Measurements from ENCODE around the gene PRMT2.
"Not testable (repeated sequence)": the region's sequence is repeated elsewhere in the genome, so short reads cannot be mapped to it uniquely, and the experiment has no call there.

The PRMT2 gene

GRCh38 chr21:46627726-46628125, 7.7 kb upstream of the PRMT2 start:
- Mint-ChIP-seq H3K4me1 (peaks cover 20% of the 10 kb centered on the region), H3K9me3 (peaks cover 3% of the 10 kb centered on the region), H3K4me3 (no peak overlapping the region), H3K27ac (no peak overlapping the region), H3K36me3 (no peaks in the 10 kb centered on the region)
- no peak for DNase-seq (ENCODE audit: low spot score in 2 of 2)
- no peak for ATAC-seq

GRCh38 chr21:46628868-46629267, 6.6 kb upstream of the PRMT2 start:
- ATAC-seq (no peak), DNase-seq (ENCODE audit: low spot score in 2 of 2) (no peak)
- H3K4me3 Mint-ChIP-seq: no peak overlapping the region
- H3K4me1 Mint-ChIP-seq: peaks cover 20% of the 10 kb centered on the region
- no peak overlapping the region for H3K27ac Mint-ChIP-seq
- H3K9me3 Mint-ChIP-seq: peaks cover 3% of the 10 kb centered on the region
- H3K36me3 Mint-ChIP-seq: no peaks in the 10 kb centered on the region

- H3K4me3 Mint-ChIP-seq: not testable (repeated sequence)
These were observed 4.6 kb upstream of the PRMT2 start for GRCh38 chr21:46630915-46631314.

GRCh38 chr21:46633566-46633965, 1.9 kb upstream of the PRMT2 start:
- no peaks in the 10 kb centered on the region for H3K9me3 Mint-ChIP-seq
- peaks cover 26% of the 10 kb centered on the region for H3K36me3 Mint-ChIP-seq
- DNase-seq (ENCODE audit: low spot score in 2 of 2): no peak
- H3K27ac Mint-ChIP-seq: no peak overlapping the region
- peaks cover 37% of the 10 kb centered on the region for H3K4me1 Mint-ChIP-seq
- ATAC-seq: no peak
- H3K4me3 Mint-ChIP-seq: peak overlapping the region; percentile 98

More at GRCh38 chr21:46630915-46631314, 4.6 kb upstream of the PRMT2 start:
- H3K4me1 Mint-ChIP-seq: peaks cover 29% of the 10 kb centered on the region
- DNase-seq (ENCODE audit: low spot score in 2 of 2); H3K9me3 Mint-ChIP-seq; H3K27ac Mint-ChIP-seq; ATAC-seq: not testable (repeated sequence)
- H3K36me3 Mint-ChIP-seq: peaks cover 12% of the 10 kb centered on the region

- Mint-ChIP-seq H3K4me1 (peaks cover 40% of the 10 kb centered on the region), H3K4me3 (peak overlapping the region; percentile 98), H3K36me3 (peaks cover 35% of the 10 kb centered on the region), H3K9me3 (no peaks in the 10 kb centered on the region), H3K27ac (peak overlapping the region; percentile 97)
- DNase-seq (ENCODE audit: low spot score in 2 of 2) (no peak), ATAC-seq (no peak)
These were observed 1.0 kb upstream of the PRMT2 start for GRCh38 chr21:46634427-46634826.

- Mint-ChIP-seq H3K4me3 (peak overlapping the region; percentile 98), H3K4me1 (peaks cover 46% of the 10 kb centered on the region), H3K27ac (peak overlapping the region; percentile 97), H3K9me3 (no peaks in the 10 kb centered on the region), H3K36me3 (peaks cover 40% of the 10 kb centered on the region)
- DNase-seq (ENCODE audit: low spot score in 2 of 2) (peak in 1 of 2 donors; percentile 24), ATAC-seq (peak; percentile 14)
These were observed 529 bp upstream of the PRMT2 start for GRCh38 chr21:46634966-46635323.

- H3K4me3 Mint-ChIP-seq: peak overlapping the region; percentile 98
- no peaks in the 10 kb centered on the region for H3K9me3 Mint-ChIP-seq
- H3K36me3 Mint-ChIP-seq: peaks cover 52% of the 10 kb centered on the region
- H3K4me1 Mint-ChIP-seq: peaks cover 56% of the 10 kb centered on the region
- no peak for ATAC-seq
- peak overlapping the region; percentile 97 for H3K27ac Mint-ChIP-seq
- DNase-seq (ENCODE audit: low spot score in 2 of 2): no peak
These were observed 673 bp downstream of the PRMT2 start for GRCh38 chr21:46636181-46636512.

GRCh38 chr21:46636550-46637285, 1.2 kb downstream of the PRMT2 start:
- H3K4me1 Mint-ChIP-seq: peaks cover 62% of the 10 kb centered on the region
- peak overlapping the region; percentile 98 for H3K4me3 Mint-ChIP-seq
- H3K27ac Mint-ChIP-seq: peak overlapping the region; percentile 97
- ATAC-seq: no peak
- peaks cover 58% of the 10 kb centered on the region for H3K36me3 Mint-ChIP-seq
- no peaks in the 10 kb centered on the region for H3K9me3 Mint-ChIP-seq
- no peak for DNase-seq (ENCODE audit: low spot score in 2 of 2)

- peak; percentile 73 for ATAC-seq
- peak overlapping the region; percentile 94 for H3K27ac Mint-ChIP-seq
- peaks cover 65% of the 10 kb centered on the region for H3K4me1 Mint-ChIP-seq
- peaks cover 72% of the 10 kb centered on the region for H3K36me3 Mint-ChIP-seq
- no peak for DNase-seq (ENCODE audit: low spot score in 2 of 2)
- H3K9me3 Mint-ChIP-seq: no peaks in the 10 kb centered on the region
- peak overlapping the region; percentile 98 for H3K4me3 Mint-ChIP-seq
These were observed 2.7 kb downstream of the PRMT2 start for GRCh38 chr21:46637952-46638746.

- Mint-ChIP-seq H3K27ac (no peak overlapping the region), H3K4me1 (peaks cover 53% of the 10 kb centered on the region), H3K9me3 (no peaks in the 10 kb centered on the region), H3K36me3 (peaks cover 81% of the 10 kb centered on the region), H3K4me3 (peak overlapping the region; percentile 98)
- no peak for DNase-seq (ENCODE audit: low spot score in 2 of 2)
- no peak for ATAC-seq
These were observed 4.3 kb downstream of the PRMT2 start for GRCh38 chr21:46639489-46640386.

- DNase-seq (ENCODE audit: low spot score in 2 of 2) (no peak), ATAC-seq (no peak)
- Mint-ChIP-seq H3K4me3 (no peak overlapping the region), H3K36me3 (peaks cover 88% of the 10 kb centered on the region), H3K27ac (peak overlapping the region; percentile 76), H3K9me3 (no peaks in the 10 kb centered on the region), H3K4me1 (peaks cover 48% of the 10 kb centered on the region)
These were observed 6.2 kb downstream of the PRMT2 start for GRCh38 chr21:46641656-46642055.

GRCh38 chr21:46643379-46644177, 8.1 kb downstream of the PRMT2 start:
- Mint-ChIP-seq H3K4me3 (no peak overlapping the region), H3K27ac (peak overlapping the region; percentile 37), H3K4me1 (peaks cover 36% of the 10 kb centered on the region), H3K9me3 (no peaks in the 10 kb centered on the region), H3K36me3 (peaks cover 100% of the 10 kb centered on the region)
- ATAC-seq: no peak
- no peak for DNase-seq (ENCODE audit: low spot score in 2 of 2)

- Mint-ChIP-seq H3K27ac (no peak overlapping the region), H3K4me3 (no peak overlapping the region), H3K36me3 (peaks cover 100% of the 10 kb centered on the region), H3K9me3 (no peaks in the 10 kb centered on the region), H3K4me1 (peaks cover 37% of the 10 kb centered on the region)
- ATAC-seq: no peak
- peak in 1 of 2 donors; percentile 34 for DNase-seq (ENCODE audit: low spot score in 2 of 2)
These were observed 10.4 kb downstream of the PRMT2 start for GRCh38 chr21:46645840-46646239.

- Mint-ChIP-seq H3K4me3 (no peak overlapping the region), H3K36me3 (peaks cover 100% of the 10 kb centered on the region), H3K4me1 (peaks cover 38% of the 10 kb centered on the region), H3K27ac (no peak overlapping the region), H3K9me3 (no peaks in the 10 kb centered on the region)
- DNase-seq (ENCODE audit: low spot score in 2 of 2): no peak
- no peak for ATAC-seq
These were observed 11.2 kb downstream of the PRMT2 start for GRCh38 chr21:46646541-46647154.

Data from stimulated activated effector memory CD8-positive, alpha-beta T cell treated with anti-CD3 and anti-CD28 coated beads, Interleukin-12 subunit alpha, Interleukin-12 subunit beta, amount 100 ng/mL, for 72 hours (primary cell).